ENCODE measurements around the gene DCP2. TPM values are rescaled to one million over a fixed set of nuclear protein-coding genes. Genes with fewer than 3 reads are reported as not detected.

Gene DCP2
- total RNA-seq, 8 experiments from 2014 or later = 19.2 to 87.5 (median 28.0) TPM

DNA sequence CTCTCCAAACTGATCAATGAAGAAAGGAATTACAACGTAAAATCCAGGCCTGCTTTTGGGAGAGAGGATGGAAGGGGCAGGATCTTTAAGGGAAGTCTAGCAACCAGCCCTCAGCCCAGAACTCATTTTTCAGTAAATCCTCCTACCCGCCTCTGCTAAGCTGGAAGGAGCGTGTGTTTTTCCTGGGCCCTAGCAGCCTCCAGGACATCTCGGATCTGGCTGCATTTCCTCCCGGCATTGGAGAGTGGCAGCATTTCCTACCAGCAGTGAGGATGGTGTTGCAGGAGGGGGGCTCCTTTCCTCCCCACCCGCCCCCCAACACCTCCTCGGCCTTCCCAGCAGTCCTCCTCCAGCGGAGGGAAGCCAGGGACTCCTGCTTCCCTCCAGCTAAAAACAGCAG lies 54.5 kb downstream of the DCP2 start:
- no peaks in the 10 kb centered on the region for H3K4me1 ChIP-seq (replicated peaks in 1 of 2)
- H3K27ac ChIP-seq = no peak overlapping the region
- no peak for ATAC-seq (replicated peaks in 6 of 8)
- WGBS, 10 experiments = 50 to 100% (median 83%) methylated on average over 1 to 4 of the region's 8 CpGs; no CpG with 5 or more reads in 4 of the 10 experiments
- in situ Hi-C loops (cut with MboI; ENCODE audit: low pct_unique_long_range_greater_than_20kb in 2 of 9, low sequenced_read_pairs in 9 of 9, unreplicated experiment in 9 of 9) = loop anchor here in 2 of 9 experiments (25.0 kb wide), 2 partner anchors 306 to 481 kb away; partner anchors contain the start of gene YTHDC2 (in 1 of the 2)
- H3K4me3 ChIP-seq = no peak overlapping the region

DNA sequence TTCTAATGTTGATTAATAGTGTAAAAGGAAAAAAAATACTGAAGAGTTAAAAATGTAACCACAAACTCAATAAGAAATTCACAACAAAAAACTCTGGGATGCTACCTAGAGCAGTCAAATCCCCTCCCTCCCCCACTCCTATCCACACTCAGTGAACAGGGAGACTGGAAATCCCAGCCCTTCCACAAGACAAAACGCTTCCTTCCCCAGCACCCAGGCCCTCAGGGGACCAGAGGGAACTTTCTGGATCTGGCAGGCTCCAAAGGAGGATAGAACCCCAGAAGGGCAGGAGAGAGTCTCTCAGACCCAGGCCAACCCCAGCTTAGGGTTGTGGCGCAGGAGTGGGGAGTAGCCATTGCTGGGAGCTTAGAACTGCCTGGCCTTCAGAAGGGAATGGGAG lies 55.0 kb downstream of the DCP2 start:
- WGBS, 10 experiments = 86 to 100% (median 100%) methylated on average over 1 of the region's 2 CpGs; no CpG with 5 or more reads in 5 of the 10 experiments
- in situ Hi-C loops (cut with MboI; ENCODE audit: low pct_unique_long_range_greater_than_20kb in 2 of 9, low sequenced_read_pairs in 9 of 9, unreplicated experiment in 9 of 9) = loop anchor here in 2 of 9 experiments (25.0 kb wide), 2 partner anchors 306 to 481 kb away; partner anchors contain the start of gene YTHDC2 (in 1 of the 2)
- no peaks in the 10 kb centered on the region for H3K4me1 ChIP-seq (replicated peaks in 1 of 2)
- H3K27ac ChIP-seq = no peak overlapping the region
- no peak for ATAC-seq (replicated peaks in 6 of 8)
- no peak overlapping the region for H3K4me3 ChIP-seq

DNA sequence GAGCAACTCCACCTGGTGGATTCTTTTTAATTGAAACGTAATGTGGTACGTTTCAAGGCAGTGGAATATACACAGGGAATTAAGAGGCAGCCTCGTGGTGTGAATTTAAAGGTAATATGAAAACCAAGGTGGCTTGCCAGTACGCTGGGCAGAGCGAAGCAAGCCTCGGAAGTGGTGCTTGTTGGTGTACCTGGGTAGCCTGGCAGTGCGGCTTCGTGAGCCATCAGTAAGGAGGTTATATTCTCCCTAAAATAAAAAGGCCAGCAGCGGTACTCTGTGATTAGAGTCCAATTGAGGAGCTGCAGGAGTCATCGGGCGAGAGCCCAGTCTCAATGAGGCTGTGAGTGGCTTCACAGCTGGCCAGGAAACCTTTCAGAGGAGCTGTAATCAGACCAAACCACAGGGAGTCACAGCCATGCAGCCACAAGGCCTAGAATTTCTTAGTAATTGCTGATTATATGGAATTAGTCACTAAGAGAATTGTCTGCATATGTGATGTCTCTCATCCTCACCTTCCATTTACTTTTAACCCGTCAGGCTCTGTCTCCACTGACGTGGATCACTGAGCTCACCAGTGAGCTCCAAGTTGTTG lies 57.7 kb downstream of the DCP2 start:
- ATAC-seq (replicated peaks in 6 of 8) = peak in 2 of 8 experiments; percentile 32 to 46
- 0 to 100% (median 82%) methylated on average over 1 to 9 of the region's 13 CpGs; no CpG with 5 or more reads in 2 of the 10 experiments for WGBS, 10 experiments
- in situ Hi-C loops (cut with MboI; ENCODE audit: low pct_unique_long_range_greater_than_20kb in 2 of 9, low sequenced_read_pairs in 9 of 9, unreplicated experiment in 9 of 9) = loop anchor here in 2 of 9 experiments (25.0 kb wide), 2 partner anchors 303 to 478 kb away; partner anchors contain the start of gene YTHDC2 (in 1 of the 2)
- H3K27ac ChIP-seq = no peak overlapping the region
- peaks cover 0 to 3% of the 10 kb centered on the region in 2 donors for H3K4me1 ChIP-seq (replicated peaks in 1 of 2)
- H3K4me3 ChIP-seq = no peak overlapping the region

DNA sequence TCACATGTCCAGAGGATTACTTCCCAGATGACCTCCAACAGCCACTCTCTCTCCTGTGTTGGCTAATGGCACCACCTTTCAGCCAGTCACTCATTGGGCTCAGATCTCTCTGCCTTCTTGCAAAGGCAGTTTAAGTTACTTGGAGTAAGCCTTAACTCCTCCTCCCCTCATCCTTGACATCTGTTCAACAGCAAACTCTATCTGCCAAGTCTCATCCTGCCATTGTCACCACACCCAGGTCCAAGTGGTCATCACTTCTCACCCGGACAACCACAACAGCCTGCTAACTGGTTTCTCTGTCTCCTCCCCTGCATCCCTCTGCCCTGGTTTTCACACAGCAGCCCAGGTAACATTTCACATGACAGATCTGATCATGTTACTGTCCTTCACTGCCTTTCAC lies 58.5 kb downstream of the DCP2 start:
- H3K4me1 ChIP-seq (replicated peaks in 1 of 2) = peaks cover 5 to 9% of the 10 kb centered on the region in 2 donors
- in situ Hi-C loops (cut with MboI; ENCODE audit: low pct_unique_long_range_greater_than_20kb in 2 of 9, low sequenced_read_pairs in 9 of 9, unreplicated experiment in 9 of 9) = loop anchor here in 2 of 9 experiments (25.0 kb wide), 2 partner anchors 302 to 477 kb away; partner anchors contain the start of gene YTHDC2 (in 1 of the 2)
- WGBS, 10 experiments = 0 to 100% (median 100%) methylated on average over 1 of the region's 1 CpG; no CpG with 5 or more reads in 7 of the 10 experiments
- no peak overlapping the region for H3K27ac ChIP-seq
- H3K4me3 ChIP-seq = no peak overlapping the region
- peak in 2 of 8 experiments; percentile 48 to 72 for ATAC-seq (replicated peaks in 6 of 8)

DNA sequence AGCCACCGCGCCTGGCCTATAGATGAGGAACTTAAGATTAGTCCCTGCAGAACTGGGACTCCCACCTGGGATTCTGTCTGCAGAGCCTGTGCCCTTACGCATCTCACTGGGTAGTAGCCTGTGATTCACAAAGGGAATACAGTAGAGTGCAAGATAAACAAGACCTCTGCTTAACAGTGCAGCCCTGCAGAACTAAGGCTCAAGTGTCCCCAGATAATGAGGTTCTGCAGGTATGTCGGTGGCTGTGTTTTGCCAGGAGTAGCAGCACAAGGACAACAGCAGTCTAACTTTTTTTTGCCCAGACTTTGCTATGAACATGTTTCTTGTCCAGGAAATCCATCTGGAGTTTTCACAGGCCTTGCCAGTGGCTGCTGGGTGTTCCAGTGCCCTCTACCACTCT lies 59.7 kb downstream of the DCP2 start:
- in situ Hi-C loops (cut with MboI; ENCODE audit: low pct_unique_long_range_greater_than_20kb in 2 of 9, low sequenced_read_pairs in 9 of 9, unreplicated experiment in 9 of 9) = loop anchor here in 2 of 9 experiments (25.0 kb wide), 2 partner anchors 301 to 476 kb away; partner anchors contain the start of gene YTHDC2 (in 1 of the 2)
- no peak for ATAC-seq (replicated peaks in 6 of 8)
- 85 to 100% (median 100%) methylated on average over 1 to 4 of the region's 4 CpGs; no CpG with 5 or more reads in 5 of the 10 experiments for WGBS, 10 experiments
- peaks cover 9% of the 10 kb centered on the region in 2 donors for H3K4me1 ChIP-seq (replicated peaks in 1 of 2)
- no peak overlapping the region for H3K4me3 ChIP-seq
- H3K27ac ChIP-seq = no peak overlapping the region

DNA sequence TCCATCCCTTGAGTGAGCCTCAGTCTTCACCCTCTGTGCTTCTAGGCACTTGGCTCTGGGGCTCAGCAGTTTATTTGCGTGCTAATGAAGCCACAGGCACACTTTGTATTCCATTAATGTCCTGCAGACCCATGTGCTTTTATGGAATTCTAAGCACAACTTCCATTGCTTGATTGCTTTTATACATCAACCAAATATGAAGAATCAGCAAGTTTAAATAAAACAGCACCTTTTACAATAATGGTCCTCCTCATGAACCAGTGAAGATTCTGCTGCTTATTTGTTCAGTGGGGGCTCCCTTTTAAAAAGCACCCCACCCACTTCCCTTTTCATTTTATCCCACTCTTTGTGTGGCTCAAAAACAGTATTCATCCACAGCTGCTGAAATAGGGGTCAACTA lies 60.2 kb downstream of the DCP2 start:
- WGBS, 10 experiments = 80 to 100% (median 86%) methylated on average over 1 of the region's 1 CpG; no CpG with 5 or more reads in 5 of the 10 experiments
- in situ Hi-C loops (cut with MboI; ENCODE audit: low pct_unique_long_range_greater_than_20kb in 2 of 9, low sequenced_read_pairs in 9 of 9, unreplicated experiment in 9 of 9) = loop anchor here in 2 of 9 experiments (25.0 kb wide), 2 partner anchors 300 to 475 kb away; partner anchors contain the start of gene YTHDC2 (in 1 of the 2)
- ATAC-seq (replicated peaks in 6 of 8) = no peak
- Histone ChIP-seq H3K4me3 (no peak overlapping the region), H3K27ac (no peak overlapping the region), H3K4me1 (replicated peaks in 1 of 2) (peaks cover 9 to 11% of the 10 kb centered on the region in 2 donors)

DNA sequence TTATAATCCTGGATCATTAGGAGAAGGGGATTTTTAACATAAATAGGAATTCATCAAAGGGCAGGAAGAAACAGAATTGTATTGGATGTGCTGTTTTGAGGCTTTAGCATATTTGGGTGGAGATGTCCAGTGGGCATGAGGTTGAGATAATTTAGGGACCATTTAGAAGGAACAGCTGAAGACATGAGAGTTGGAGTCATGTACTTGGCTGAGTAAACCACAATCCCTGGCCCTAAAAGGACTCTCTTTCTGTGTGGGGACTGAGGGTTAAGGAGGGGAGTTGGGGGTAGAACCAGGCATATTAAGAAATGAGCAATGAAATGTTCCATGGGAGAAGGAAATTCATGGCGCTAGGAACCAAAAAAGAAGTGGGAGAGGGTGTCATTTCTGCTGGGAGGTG lies 61.5 kb downstream of the DCP2 start:
- Histone ChIP-seq H3K4me3 (no peak overlapping the region), H3K27ac (no peak overlapping the region), H3K4me1 (replicated peaks in 1 of 2) (peaks cover 9 to 11% of the 10 kb centered on the region in 2 donors)
- WGBS, 10 experiments = 83 to 100% (median 100%) methylated on average over 1 of the region's 1 CpG; no CpG with 5 or more reads in 6 of the 10 experiments
- ATAC-seq (replicated peaks in 6 of 8) = no peak
- in situ Hi-C loops (cut with MboI; ENCODE audit: low pct_unique_long_range_greater_than_20kb in 2 of 9, low sequenced_read_pairs in 9 of 9, unreplicated experiment in 9 of 9) = loop anchor here in 2 of 9 experiments (25.0 kb wide), 2 partner anchors 299 to 474 kb away; partner anchors contain the start of gene YTHDC2 (in 1 of the 2)

DNA sequence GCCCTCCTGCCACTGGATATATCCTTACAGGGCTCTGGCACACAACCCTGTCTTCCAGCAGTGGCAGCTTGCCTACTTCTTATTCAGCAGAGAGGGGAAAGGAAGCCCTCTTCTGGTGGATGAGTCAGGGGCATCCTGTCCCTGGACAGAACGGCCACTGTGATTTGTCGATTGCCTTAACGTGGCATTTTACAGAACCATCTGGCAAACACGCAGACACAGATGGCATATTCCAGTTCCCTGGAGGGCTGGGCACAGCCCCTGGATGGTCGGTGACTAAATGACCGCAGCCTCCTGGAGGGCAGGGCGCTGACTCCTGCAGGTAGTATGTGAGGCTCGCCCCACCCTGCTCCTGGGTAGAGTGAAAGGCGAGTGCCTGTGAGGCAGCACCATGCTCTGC lies 62.1 kb downstream of the DCP2 start:
- peaks cover 9 to 12% of the 10 kb centered on the region in 2 donors for H3K4me1 ChIP-seq (replicated peaks in 1 of 2)
- no peak overlapping the region for H3K4me3 ChIP-seq
- no peak overlapping the region for H3K27ac ChIP-seq
- in situ Hi-C loops (cut with MboI; ENCODE audit: low pct_unique_long_range_greater_than_20kb in 2 of 9, low sequenced_read_pairs in 9 of 9, unreplicated experiment in 9 of 9) = loop anchor here in 2 of 9 experiments (25.0 kb wide), 2 partner anchors 299 to 474 kb away; partner anchors contain the start of gene YTHDC2 (in 1 of the 2)
- peak in 2 of 8 experiments; percentile 8 to 36 for ATAC-seq (replicated peaks in 6 of 8)
- 32 to 100% (median 80%) methylated on average over 1 to 5 of the region's 9 CpGs; no CpG with 5 or more reads in 7 of the 10 experiments for WGBS, 10 experiments

DNA sequence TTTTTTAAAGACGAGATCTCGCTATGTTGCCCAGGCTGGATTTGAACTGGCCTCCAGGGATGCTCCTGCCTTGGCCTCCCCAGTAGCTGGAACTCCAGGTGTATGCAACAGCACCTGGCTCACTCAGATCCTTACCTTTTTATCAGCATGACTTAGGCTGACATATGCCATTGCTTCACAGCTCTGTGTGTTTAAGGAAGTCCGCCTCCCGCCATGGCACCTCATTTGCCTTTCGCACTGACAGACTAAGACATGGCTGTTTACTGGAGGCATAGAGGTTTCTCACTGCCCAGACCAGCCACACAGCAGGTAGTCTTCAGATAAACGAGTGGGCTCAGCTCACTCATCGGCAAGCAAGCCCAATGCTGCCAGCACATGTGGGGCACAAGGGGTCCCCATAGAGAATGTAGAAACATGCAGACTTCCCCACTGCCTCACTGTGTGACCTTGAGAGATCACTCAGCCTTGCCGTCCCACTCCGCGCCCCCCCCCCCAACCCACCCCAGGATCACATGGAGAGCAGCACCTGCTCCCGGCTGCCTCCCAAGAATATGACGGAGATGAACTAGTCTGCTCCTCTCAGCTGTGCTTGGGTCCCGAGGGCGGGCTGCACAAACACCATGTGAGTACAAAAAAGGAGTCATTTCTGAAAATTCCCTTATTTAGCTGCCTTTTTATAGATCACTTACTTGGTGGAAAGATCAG lies 62.8 kb downstream of the DCP2 start:
- ATAC-seq (replicated peaks in 6 of 8) = peak in 5 of 8 experiments; percentile 20 to 82 (median 58)
- in situ Hi-C loops (cut with MboI; ENCODE audit: low pct_unique_long_range_greater_than_20kb in 2 of 9, low sequenced_read_pairs in 9 of 9, unreplicated experiment in 9 of 9) = loop anchor here in 2 of 9 experiments (25.0 kb wide), 2 partner anchors 298 to 473 kb away; partner anchors contain the start of gene YTHDC2 (in 1 of the 2)
- H3K4me3 ChIP-seq = no peak overlapping the region
- peaks cover 9 to 13% of the 10 kb centered on the region in 2 donors for H3K4me1 ChIP-seq (replicated peaks in 1 of 2)
- WGBS, 10 experiments = 80 to 100% (median 95%) methylated on average over 1 to 9 of the region's 14 CpGs; no CpG with 5 or more reads in 3 of the 10 experiments
- H3K27ac ChIP-seq = no peak overlapping the region

DNA sequence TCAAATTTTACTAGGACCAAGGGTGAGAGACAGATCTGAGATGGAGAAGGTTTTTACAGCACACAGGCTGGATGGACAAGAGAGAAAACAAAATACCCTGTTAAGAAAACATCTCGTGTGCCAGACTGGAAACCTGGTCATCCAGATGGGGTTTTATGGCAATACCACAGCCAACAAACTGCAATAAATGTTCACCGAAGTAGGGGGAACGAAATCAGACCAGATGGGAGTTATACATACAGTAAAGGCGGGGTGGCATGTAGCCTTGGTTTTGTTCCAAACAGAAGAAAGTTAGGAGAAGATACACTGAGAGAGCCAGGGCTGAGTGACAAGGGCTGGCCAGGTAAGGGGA lies 63.3 kb downstream of the DCP2 start:
- peak in 1 of 8 experiments; percentile 3 for ATAC-seq (replicated peaks in 6 of 8)
- no peak overlapping the region for H3K4me3 ChIP-seq
- no peak overlapping the region for H3K27ac ChIP-seq
- in situ Hi-C loops (cut with MboI; ENCODE audit: low pct_unique_long_range_greater_than_20kb in 2 of 9, low sequenced_read_pairs in 9 of 9, unreplicated experiment in 9 of 9) = loop anchor here in 2 of 9 experiments (25.0 kb wide), 2 partner anchors 297 to 472 kb away; partner anchors contain the start of gene YTHDC2 (in 1 of the 2)
- 76 to 100% (median 86%) methylated on average over 1 to 4 of the region's 4 CpGs; no CpG with 5 or more reads in 1 of the 10 experiments for WGBS, 10 experiments
- peaks cover 9 to 13% of the 10 kb centered on the region in 2 donors for H3K4me1 ChIP-seq (replicated peaks in 1 of 2)

DNA sequence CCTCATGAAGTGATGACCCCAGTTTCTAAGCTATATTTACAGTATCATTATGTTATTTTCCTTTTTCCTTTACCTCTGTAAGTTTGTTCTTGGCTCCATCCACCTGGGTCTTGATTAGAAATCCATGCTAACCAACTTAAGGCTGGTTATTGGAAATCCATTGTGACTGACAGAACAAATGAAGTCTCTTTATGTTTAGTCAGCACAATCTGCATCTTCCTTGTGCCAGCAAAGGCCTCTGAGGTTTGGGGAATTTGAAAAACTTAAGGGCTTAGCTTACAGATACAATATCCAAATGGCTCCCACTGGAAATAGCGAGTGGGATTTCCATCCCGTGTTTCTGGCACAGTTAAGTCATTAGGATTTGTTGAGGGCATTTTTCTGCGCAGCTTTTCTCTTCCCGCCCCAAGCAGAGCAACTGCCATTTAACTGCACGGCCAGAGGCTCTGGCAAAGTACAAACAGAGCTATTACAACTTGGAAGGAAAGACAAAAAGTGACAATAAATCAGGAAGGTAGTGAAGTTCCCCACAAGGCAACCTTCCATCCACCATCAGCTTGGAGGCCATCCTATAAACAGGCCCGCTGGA lies 64.2 kb downstream of the DCP2 start:
- no peak overlapping the region for H3K4me3 ChIP-seq
- ATAC-seq (replicated peaks in 6 of 8) = no peak
- in situ Hi-C loops (cut with MboI; ENCODE audit: low pct_unique_long_range_greater_than_20kb in 2 of 9, low sequenced_read_pairs in 9 of 9, unreplicated experiment in 9 of 9) = loop anchor here in 2 of 9 experiments (25.0 kb wide), 2 partner anchors 297 to 472 kb away; partner anchors contain the start of gene YTHDC2 (in 1 of the 2)
- WGBS, 10 experiments = 63 to 100% (median 92%) methylated on average over 1 to 6 of the region's 6 CpGs; no CpG with 5 or more reads in 1 of the 10 experiments
- peaks cover 9 to 13% of the 10 kb centered on the region in 2 donors for H3K4me1 ChIP-seq (replicated peaks in 1 of 2)
- no peak overlapping the region for H3K27ac ChIP-seq

Measured in motor neuron (in vitro differentiated cells).